HL-60/S4 (cell line): ENCODE measurements around the gene LMF1.
"Not testable (repeated sequence)": the region's sequence is repeated elsewhere in the genome, so short reads cannot be mapped to it uniquely, and the experiment has no call there.

Experiments
- in situ Hi-C: fragments of 300-500 bp; cut with MboI; formaldehyde crosslinking; loops from 2 replicates; pipeline ENCODE4 v1.14.3; 2022; ENCODE audit warnings: low sequenced_read_pairs

Gene LMF1

GRCh38 chr16:838741-839140 lies 132.0 kb downstream of the LMF1 start:
- in situ Hi-C loops: no loop called here

DNA sequence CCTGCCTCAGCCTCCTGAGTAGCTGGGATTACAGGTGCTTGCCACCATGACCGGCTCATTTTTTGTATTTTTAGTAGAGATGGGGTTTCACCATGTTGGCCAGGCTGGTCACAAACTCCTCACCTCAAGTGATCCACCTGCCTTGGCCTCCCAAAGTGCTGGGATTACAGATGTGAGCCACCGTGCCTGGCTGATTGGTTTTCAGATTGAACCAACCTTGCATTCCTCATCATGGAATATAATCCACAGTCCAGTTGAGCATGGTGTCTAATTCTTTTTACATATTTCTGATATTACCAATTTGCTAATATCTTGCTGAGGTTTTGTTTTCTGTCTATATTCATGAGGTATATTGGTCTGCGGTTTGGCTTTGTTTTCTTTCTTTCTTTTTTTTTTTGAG lies 134.0 kb downstream of the LMF1 start:
- in situ Hi-C loops: not testable (repeated sequence)

GRCh38 chr16:836221-836620 lies 134.6 kb downstream of the LMF1 start:
- in situ Hi-C loops: no loop called here

DNA sequence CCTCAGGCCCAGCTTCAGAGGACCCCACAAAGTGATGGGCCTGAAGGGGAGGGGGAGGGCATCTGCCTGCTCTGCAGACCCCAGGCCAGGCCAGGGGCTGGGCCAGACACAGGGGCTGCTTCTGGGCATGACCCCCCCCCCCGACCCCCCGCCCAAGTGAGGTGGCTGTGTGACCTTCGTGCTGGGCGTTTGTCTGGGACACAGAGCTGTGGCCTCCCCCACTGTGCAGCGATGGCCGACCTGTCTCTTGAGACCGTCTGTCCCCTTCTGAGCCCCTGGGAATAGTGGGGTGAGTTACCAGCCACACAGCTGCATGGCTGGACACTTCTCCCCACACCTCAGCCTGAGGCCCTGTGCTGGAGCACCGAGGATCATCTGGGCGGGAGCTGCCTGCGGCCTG lies 135.4 kb downstream of the LMF1 start:
- in situ Hi-C loops: no loop called here

GRCh38 chr16:833411-833810 lies 137.4 kb downstream of the LMF1 start:
- in situ Hi-C loops: no loop called here

- in situ Hi-C loops: no loop called here
Measured at GRCh38 chr16:832652-833336, 138.0 kb downstream of the LMF1 start.

DNA sequence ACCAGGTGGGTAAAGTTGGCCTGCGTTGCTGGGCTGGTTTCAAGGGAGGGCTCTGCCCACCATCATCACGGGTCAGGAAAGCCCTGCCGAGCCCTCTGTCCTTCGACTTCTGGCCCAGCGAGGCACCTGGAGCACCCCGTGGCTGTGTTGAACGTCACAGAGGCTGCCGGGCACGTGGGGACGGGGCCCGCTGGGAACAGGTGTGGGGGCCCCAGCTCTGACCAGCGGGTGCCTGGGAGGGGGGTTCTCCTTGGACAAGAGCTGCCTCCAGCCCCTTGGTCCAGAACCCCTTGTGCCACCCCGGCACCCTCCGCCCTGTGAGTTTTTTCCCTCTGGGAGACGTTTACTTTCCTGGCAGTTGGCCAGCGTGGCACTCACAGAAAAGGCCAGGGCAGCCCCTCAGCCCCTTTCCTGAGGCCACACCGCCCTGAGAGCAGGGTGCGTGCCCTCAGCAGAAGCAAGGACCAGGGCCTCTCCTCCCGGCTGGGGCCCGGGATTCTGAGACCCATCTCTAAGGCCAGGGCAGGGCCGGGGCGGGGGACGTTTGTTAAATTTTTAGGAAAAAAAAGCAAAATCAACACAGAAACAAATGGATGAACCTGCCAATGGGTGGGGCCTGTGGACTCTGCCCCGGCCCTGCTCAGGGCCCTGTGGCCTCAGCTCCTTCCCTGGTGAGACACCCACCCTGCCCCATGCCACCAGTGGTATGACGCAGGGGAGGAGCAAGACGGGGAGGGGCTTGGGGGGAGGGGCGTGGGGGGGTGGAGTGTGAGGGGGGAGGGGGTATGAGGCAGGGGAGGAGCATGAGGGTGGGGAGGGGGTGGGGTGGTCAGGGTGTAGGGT lies 139.0 kb downstream of the LMF1 start:
- in situ Hi-C loops: no loop called here

DNA sequence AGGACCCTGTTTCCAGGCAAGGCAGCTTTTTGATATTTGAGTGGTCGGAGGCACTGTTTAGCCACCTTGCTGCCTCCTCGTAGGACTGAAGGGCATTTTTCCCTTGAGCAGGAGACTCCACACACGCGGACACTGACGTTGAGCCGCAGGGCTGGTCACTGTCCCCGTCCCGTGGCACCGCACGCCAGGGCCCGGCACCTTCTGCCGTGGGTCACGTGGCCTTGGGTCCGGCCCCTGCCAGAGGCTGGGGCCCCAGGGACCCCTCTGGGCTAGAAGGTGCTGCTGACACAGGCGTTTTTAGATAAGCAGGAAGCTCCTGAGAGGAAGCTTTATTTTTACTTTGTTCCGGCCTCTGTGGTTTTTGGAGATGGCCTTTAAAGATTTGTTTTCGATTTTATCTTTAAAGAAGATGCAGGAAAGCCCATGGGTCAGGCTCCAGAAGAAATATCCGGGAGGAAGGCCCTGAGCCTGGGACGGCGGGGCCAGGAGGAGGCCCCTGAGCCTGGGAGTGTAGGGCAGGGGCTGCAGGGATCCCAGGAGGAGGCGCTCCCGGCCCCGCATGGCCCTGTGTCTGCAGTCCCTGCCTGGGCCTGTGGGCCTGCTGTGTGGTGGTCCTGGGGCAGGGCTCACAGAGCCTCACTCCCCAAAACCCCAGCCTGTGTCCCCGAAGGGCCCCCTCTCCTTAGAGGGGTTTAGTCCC lies 139.8 kb downstream of the LMF1 start:
- in situ Hi-C loops: no loop called here

DNA sequence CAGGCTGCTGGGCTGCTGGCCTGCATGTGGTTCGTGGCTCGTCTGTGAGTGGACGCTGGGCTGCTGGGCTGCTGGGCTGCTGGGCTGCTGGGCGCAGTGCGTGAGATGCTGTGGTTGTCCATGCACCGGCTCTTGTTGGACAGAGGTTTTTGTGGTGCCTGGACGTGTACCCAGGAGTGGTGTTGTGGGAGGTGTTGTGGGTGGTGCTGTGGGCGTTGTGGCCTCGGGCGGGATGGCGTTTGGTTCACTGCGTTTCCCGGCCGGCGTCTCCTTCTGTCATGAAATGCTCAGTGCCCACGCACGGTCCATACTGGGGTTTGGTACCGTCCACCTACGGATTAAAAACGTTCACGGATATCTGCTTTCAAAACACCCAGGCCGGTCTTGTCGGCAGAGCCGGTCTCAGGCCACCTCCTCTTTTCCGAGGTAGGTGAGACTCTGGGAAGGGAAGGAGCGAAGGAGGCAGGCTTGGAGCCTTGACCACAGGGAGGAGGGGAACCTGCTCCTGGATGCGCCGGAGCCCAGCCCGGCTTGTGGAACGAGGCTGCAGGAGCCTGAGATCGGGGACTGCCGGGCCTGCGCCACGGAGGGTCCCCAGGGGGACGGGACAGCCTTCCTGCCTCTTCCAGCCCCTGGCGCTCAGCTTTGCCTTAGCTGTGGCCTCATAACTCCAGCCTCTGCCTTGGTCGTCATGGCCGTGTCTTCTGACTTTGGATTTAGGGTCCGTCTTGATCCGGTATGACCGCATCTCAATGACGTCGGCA lies 140.5 kb downstream of the LMF1 start:
- in situ Hi-C loops: no loop called here

DNA sequence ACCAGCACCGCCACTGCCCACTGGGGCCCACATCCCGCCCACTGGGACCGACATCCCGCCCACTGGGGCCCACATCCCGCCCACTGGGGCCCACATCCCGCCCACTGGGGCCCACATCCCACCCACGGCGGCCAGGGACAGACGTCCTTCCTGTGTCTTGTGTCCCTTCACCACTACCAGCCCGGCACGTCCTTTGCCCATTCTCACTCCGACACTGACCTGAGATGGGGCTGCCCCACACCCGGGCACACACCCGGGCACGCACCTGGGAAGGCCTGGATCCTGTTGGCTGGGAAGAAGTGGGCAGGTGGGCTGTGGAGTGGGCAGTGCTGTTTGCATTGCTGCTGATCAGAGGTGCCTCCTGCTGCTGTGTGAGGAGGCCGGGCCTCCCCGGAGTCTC lies 141.9 kb downstream of the LMF1 start:
- in situ Hi-C loops: no loop called here

- in situ Hi-C loops: no loop called here
Measured at GRCh38 chr16:827513-827912, 143.3 kb downstream of the LMF1 start.

DNA sequence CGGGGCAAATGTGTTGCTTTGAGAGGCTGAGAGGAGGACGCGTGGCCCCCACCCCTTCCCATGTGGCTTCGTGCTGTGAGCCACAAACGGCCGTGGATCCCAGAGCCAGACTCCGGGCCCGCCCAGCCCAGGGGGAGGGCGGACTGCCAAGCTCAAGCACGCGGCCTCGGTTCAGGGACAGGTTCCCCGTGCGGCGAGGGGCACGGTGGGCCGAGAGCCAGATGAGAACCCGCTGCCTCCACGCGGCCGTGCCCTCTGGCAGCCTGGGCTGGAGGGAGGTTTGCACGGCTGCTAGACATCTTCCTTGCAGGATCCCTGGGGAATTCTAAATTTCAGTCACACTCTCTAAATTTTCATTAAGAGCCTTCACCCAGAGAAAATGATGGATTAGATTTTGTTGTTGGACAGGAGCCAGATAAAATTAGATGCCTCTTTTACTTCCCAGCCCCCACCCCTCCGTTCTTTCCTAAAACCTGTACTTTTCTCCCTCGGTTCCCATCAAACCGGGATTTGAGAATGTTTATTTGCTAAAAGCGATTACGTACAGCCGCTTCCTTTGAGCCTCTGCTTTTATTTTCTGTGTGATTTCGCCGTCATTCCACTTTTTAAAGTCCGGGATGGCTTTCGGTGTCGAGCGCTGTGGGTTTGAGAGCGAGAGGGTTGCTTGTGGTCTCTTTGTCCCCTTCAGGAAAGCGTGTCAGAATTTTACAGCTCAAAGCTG lies 145.3 kb downstream of the LMF1 start:
- in situ Hi-C loops: no loop called here

- in situ Hi-C loops: no loop called here
Measured at GRCh38 chr16:824601-825000, 146.2 kb downstream of the LMF1 start.

GRCh38 chr16:824194-824593 lies 146.6 kb downstream of the LMF1 start:
- in situ Hi-C loops: no loop called here

DNA sequence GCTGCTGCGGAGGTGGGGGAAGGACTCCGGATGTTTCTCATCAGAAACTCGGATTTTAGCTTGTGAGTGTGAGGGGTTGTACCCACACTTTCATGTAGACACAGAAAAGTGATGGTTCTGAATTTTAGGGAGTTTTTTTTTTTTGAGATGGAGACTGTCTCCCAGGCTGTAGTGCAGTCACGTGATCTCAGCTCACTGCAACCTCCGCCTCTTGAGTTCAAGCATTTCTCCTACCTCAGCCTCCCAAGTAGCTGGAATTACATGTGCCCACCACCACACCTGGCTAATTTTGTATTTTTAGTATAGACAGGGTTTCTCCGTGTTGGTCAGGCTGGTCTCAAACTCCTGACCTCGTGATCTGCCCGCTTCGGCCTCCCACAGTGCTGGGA lies 147.9 kb downstream of the LMF1 start:
- in situ Hi-C loops: no loop called here

- in situ Hi-C loops: no loop called here
Measured at GRCh38 chr16:822174-822908, 148.4 kb downstream of the LMF1 start.

- in situ Hi-C loops: no loop called here
Measured at GRCh38 chr16:821751-822150, 149.0 kb downstream of the LMF1 start.

GRCh38 chr16:820748-821147 lies 150.0 kb downstream of the LMF1 start:
- in situ Hi-C loops: no loop called here

- in situ Hi-C loops: not testable (repeated sequence)
Measured at GRCh38 chr16:820044-820408, 150.8 kb downstream of the LMF1 start.
